Measurements from ENCODE around the gene JAZF1. TPM values are rescaled to one million over a fixed set of nuclear protein-coding genes. Genes with fewer than 3 reads are reported as not detected.

JAZF1 gene
- total and polyA plus RNA-seq, 2 experiments from 2014 or later, result 9.8 to 12.3 TPM

DNA sequence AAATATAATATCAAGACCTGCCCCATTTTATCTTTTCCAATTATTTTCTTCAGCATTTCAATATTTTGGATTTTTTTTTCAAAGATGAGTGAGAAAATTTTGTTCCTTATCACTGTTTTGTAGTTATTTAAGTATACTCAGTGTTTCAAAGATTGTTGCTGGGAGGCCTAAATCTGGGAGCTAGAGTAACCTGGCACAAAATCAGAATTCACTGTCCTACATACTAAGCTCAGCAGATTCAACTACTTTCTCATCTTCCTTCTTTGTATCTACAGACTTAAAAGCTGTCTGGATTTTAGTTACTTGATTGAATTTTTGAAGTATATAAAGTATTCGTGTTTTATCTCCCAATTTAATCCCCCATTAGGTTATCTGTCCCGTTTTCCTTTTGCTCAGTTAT, 354.7 kb downstream of the JAZF1 start:
- TF ChIP-seq, protein P1, sequence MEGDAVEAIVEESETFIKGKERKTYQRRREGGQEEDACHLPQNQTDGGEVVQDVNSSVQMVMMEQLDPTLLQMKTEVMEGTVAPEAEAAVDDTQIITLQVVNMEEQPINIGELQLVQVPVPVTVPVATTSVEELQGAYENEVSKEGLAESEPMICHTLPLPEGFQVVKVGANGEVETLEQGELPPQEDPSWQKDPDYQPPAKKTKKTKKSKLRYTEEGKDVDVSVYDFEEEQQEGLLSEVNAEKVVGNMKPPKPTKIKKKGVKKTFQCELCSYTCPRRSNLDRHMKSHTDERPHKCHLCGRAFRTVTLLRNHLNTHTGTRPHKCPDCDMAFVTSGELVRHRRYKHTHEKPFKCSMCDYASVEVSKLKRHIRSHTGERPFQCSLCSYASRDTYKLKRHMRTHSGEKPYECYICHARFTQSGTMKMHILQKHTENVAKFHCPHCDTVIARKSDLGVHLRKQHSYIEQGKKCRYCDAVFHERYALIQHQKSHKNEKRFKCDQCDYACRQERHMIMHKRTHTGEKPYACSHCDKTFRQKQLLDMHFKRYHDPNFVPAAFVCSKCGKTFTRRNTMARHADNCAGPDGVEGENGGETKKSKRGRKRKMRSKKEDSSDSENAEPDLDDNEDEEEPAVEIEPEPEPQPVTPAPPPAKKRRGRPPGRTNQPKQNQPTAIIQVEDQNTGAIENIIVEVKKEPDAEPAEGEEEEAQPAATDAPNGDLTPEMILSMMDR (IDR thresholded peaks at IDR 0.05; ENCODE audit: low read depth, low read length), result no peak
- peak in 1 of 2 donors; percentile 17 for DNase-seq (ENCODE audit: low read depth in 1 of 2, low spot score in 1 of 2)
- Histone ChIP-seq H3K27ac (no peak overlapping the region), H3K36me3 (peaks cover 5% of the 10 kb centered on the region), H3K4me3 (no peak overlapping the region), H3K9me3 (ENCODE audit: low read depth) (no peaks in the 10 kb centered on the region), H3K27me3 (no peaks in the 10 kb centered on the region), H3K4me1 (ENCODE audit: low read depth) (no peaks in the 10 kb centered on the region)

DNA sequence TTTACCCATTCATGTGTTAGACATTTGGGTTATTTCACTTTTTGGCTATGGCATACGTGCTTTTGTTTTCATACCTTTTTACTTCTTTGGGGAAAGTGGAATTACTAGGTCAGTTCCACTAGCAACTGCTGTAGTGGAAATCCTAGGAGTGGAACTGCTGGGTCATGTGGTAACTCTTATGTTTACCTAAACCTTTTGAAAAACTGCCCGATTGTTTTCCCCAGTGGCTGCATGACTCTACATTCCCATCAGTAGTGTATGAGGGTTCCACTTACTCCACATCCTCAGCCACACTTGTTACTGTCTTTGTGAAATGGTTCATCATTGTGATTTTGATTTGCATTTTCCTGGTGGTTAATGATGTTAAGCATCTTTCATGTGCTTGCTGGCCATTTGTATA, 358.4 kb downstream of the JAZF1 start:
- H3K36me3 ChIP-seq, result peaks cover 11% of the 10 kb centered on the region
- no peaks in the 10 kb centered on the region for H3K4me1 ChIP-seq (ENCODE audit: low read depth)
- no peak overlapping the region for H3K4me3 ChIP-seq
- DNase-seq (ENCODE audit: low read depth in 1 of 2, low spot score in 1 of 2), result no peak
- no peaks in the 10 kb centered on the region for H3K27me3 ChIP-seq
- H3K27ac ChIP-seq, result no peak overlapping the region
- H3K9me3 ChIP-seq (ENCODE audit: low read depth), result no peaks in the 10 kb centered on the region
- TF ChIP-seq, protein P1 (IDR thresholded peaks at IDR 0.05; ENCODE audit: low read depth, low read length), result no peak

DNA sequence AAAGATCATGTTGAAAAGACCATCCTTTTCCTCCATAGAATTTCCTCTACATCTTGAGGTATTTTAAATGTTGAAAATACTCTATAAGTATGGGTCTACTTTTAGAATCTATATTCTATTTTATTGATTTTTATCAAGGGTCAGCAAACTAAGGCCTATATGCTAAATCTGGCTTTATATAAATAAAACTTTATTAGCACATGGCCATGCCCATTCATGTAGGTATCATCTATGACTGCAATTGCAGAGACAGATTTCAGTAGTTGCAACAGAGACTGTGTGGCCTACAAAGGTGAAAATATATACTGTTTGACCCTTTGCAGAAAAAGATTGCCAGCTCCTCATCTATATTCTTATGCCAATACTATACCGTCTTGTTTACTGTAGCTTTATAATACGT, 367.9 kb downstream of the JAZF1 start:
- no peak for DNase-seq (ENCODE audit: low read depth in 1 of 2, low spot score in 1 of 2)
- Histone ChIP-seq H3K9me3 (ENCODE audit: low read depth) (no peaks in the 10 kb centered on the region), H3K36me3 (peaks cover 8% of the 10 kb centered on the region), H3K4me3 (no peak overlapping the region), H3K27ac (no peak overlapping the region), H3K4me1 (ENCODE audit: low read depth) (peaks cover 12% of the 10 kb centered on the region), H3K27me3 (no peaks in the 10 kb centered on the region)
- TF ChIP-seq, protein P1 (IDR thresholded peaks at IDR 0.05; ENCODE audit: low read depth, low read length), result no peak

DNA sequence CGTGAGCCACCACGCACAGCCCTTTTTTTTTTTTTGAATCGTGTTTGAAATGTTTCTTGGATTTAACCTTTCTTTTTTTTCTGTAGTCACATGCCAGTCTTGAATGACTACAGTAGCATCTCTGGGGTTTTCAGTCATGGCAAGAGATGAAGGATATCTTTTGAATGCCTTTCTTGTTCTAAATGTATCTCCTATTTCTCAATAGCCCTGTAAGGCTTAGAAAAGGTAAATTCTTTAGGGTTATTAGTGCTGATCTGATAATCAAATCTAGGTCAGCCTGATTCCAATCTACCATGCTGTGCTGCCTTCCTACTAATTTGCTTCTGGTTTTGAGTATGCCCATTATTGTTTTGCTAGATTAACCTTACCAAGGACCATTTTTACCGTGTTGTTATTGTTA, 370.4 kb downstream of the JAZF1 start:
- Histone ChIP-seq H3K27me3 (no peaks in the 10 kb centered on the region), H3K4me1 (ENCODE audit: low read depth) (peaks cover 12% of the 10 kb centered on the region), H3K9me3 (ENCODE audit: low read depth) (no peaks in the 10 kb centered on the region), H3K36me3 (no peaks in the 10 kb centered on the region), H3K4me3 (no peak overlapping the region), H3K27ac (no peak overlapping the region)
- TF ChIP-seq, protein P1 (IDR thresholded peaks at IDR 0.05; ENCODE audit: low read depth, low read length), result no peak
- DNase-seq (ENCODE audit: low read depth in 1 of 2, low spot score in 1 of 2), result no peak

DNA sequence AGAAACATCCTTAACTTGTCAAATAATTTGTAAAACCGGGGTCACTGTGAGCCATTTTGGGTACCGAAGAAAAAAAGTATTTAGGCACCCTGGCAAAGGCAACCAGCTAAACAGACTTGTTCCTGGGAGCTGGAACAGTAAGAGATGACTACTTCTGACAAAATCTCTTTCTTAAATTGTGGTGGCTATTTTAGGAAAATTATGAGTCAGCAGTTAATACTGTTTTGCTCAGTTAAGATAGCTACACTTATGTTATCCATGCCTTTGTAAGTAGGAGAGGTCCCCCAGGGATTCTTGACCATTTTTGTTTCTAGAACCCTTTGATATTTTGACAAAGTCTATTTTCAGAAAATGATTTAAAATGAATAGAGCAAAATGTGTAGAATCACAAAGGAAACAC, 372.0 kb downstream of the JAZF1 start:
- no peak overlapping the region for H3K4me3 ChIP-seq
- H3K27me3 ChIP-seq, result no peaks in the 10 kb centered on the region
- H3K36me3 ChIP-seq, result no peaks in the 10 kb centered on the region
- DNase-seq (ENCODE audit: low read depth in 1 of 2, low spot score in 1 of 2), result peak; percentile 7 to 76
- H3K27ac ChIP-seq, result peak overlapping the region; percentile 78
- peaks cover 12% of the 10 kb centered on the region for H3K4me1 ChIP-seq (ENCODE audit: low read depth)
- TF ChIP-seq, protein P1 (IDR thresholded peaks at IDR 0.05; ENCODE audit: low read depth, low read length), result no peak
- no peaks in the 10 kb centered on the region for H3K9me3 ChIP-seq (ENCODE audit: low read depth)

DNA sequence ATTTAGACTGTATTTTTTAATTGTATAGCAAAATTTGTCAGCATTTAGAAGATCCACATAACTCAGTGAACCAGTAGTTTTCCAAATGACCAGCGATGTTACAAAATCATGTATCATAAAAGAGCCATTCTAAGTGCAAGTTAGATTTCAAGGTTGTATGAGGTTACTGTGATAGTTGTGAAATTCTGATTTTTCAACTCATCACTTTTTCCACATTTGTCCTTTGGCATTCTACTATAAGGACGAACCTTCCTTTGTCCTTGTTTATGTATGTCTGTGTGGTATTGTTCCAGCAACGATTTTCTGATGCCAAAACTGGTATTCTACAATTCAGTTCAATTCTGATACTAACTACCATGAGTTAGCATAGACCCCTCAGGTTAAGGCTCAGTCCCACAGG, 376.5 kb downstream of the JAZF1 start:
- DNase-seq (ENCODE audit: low read depth in 1 of 2, low spot score in 1 of 2), result no peak
- no peak overlapping the region for H3K27ac ChIP-seq
- no peaks in the 10 kb centered on the region for H3K9me3 ChIP-seq (ENCODE audit: low read depth)
- peaks cover 12% of the 10 kb centered on the region for H3K4me1 ChIP-seq (ENCODE audit: low read depth)
- H3K4me3 ChIP-seq, result no peak overlapping the region
- no peaks in the 10 kb centered on the region for H3K27me3 ChIP-seq
- TF ChIP-seq, protein P1 (IDR thresholded peaks at IDR 0.05; ENCODE audit: low read depth, low read length), result no peak
- H3K36me3 ChIP-seq, result peaks cover 2% of the 10 kb centered on the region

Data from cardiac muscle cell (in vitro differentiated cells and primary cell).